Activated CD8-positive, alpha-beta T cell treated with anti-CD3 and anti-CD28 coated beads, Interleukin-2, amount 10 ng/mL, durations not matched to agents 7 days and 5 days (primary cell): Measurements from ENCODE around the gene VMO1. TPM values are rescaled to one million over a fixed set of nuclear protein-coding genes. Genes with fewer than 3 reads are reported as not detected.

Source experiments
- ATAC-seq: fragments of 150-1000 bp; cut with Tn5 transposase; one replicate; pipeline ENCODE4 v1.10.0; 2021; ENCODE audit warnings: moderate library complexity
- CTCF ChIA-PET: fragments of 350-600 bp; sonication (Branson Sonifier 250); formaldehyde crosslinking; loops from one replicate; lab custom pipeline; 2021; ENCODE audit warnings: antibody characterized with exemption; lab: Charles Lee
- POLR2A ChIA-PET: fragments of 350-600 bp; sonication (Branson Sonifier 250); formaldehyde crosslinking; loops from one replicate; lab custom pipeline; 2021; ENCODE audit warnings: antibody characterized with exemption; lab: Charles Lee
- DNase-seq: peaks from one replicate; pipeline ENCODE4 v3.0.0-alpha.2; 2020
- H3K27ac Mint-ChIP-seq: one replicate; pipeline ENCODE4 v1.8.0; 2021; ENCODE audit warnings: mild to moderate bottlenecking, mixed read lengths
- H3K27me3 Mint-ChIP-seq: one replicate; pipeline ENCODE4 v1.8.0; 2021; ENCODE audit warnings: low read depth, mixed read lengths
- H3K36me3 Mint-ChIP-seq: one replicate; pipeline ENCODE4 v1.8.0; 2021; ENCODE audit warnings: low read depth, mixed read lengths
- H3K4me1 Mint-ChIP-seq: one replicate; pipeline ENCODE4 v1.8.0; 2021; ENCODE audit warnings: low read depth, mixed read lengths
- H3K4me3 Mint-ChIP-seq: one replicate; pipeline ENCODE4 v1.8.0; 2021; ENCODE audit warnings: mild to moderate bottlenecking, mixed read lengths
- H3K9me3 Mint-ChIP-seq: one replicate; pipeline ENCODE4 v1.8.0; 2022; ENCODE audit warnings: mixed read lengths; ENCODE audit not compliant: insufficient read depth
- total RNA-seq, 2 experiments: library from RNA; stranded (reverse); gene quantifications; one replicate each; pipeline ENCODE4 v1.2.3, GENCODE V29; 2021

Gene VMO1
- total RNA-seq, 2 experiments from 2014 or later, result not detected

DNA sequence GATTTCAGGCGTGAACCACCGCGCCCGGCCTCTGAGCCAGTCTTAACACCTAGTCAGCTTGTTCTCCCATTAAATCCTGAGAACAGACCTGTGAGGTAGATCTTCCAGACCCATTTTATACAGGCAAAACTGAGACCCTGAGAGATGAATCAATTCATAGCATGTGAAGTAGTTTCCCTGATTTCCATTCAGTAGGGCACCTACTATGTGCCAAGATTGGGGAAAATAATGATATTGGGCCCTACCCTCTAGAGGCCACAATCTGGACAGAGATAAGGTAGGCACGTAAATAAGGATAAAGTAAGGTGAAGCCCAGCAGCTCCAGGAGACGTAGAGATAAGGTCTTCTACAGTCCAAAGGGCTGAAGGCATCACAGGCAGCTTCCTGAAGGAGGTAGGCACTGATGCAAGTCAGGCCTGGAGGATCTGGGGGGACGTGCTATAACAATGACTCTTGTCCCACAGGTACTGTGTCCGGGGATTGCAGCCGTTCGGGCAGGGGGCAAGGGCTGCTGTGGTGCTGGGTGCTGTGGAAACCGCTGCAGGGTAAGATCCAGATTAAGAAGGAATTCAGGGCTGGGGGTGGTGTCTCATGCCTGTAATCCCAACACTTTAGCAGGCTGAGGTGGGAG lies 5.7 kb downstream of the VMO1 start:
- peaks cover 5% of the 10 kb centered on the region for H3K4me1 Mint-ChIP-seq
- no peak overlapping the region for H3K4me3 Mint-ChIP-seq
- DNase-seq (no peak), ATAC-seq (no peak)
- H3K27me3 Mint-ChIP-seq, result peaks cover 41% of the 10 kb centered on the region
- no peaks in the 10 kb centered on the region for H3K36me3 Mint-ChIP-seq
- ChIA-PET CTCF (interaction anchor here (1.7 to 2.1 kb wide), 2 partner anchors 9 to 49 kb away, joined by 5 to 17 read pairs; partner anchors contain the start of genes GLTPD2 and MED11), POLR2A (no interaction called here)
- H3K27ac Mint-ChIP-seq, result no peak overlapping the region
- H3K9me3 Mint-ChIP-seq, result no peaks in the 10 kb centered on the region

- H3K27me3 Mint-ChIP-seq, result peaks cover 31% of the 10 kb centered on the region
- no peaks in the 10 kb centered on the region for H3K4me1 Mint-ChIP-seq
- no peak overlapping the region for H3K27ac Mint-ChIP-seq
- POLR2A ChIA-PET, result interaction anchor here (1.6 kb wide), 1 partner anchor 12 kb away, joined by 6 read pairs; no protein-coding TSS in a partner anchor
- CTCF ChIA-PET, result interaction anchor here (1.7 to 2.1 kb wide), 2 partner anchors 12 to 46 kb away, joined by 5 to 17 read pairs; partner anchors contain the start of genes GLTPD2 and MED11
- ATAC-seq (no peak), DNase-seq (no peak)
- no peaks in the 10 kb centered on the region for H3K36me3 Mint-ChIP-seq
- no peak overlapping the region for H3K4me3 Mint-ChIP-seq
- H3K9me3 Mint-ChIP-seq, result no peaks in the 10 kb centered on the region
Measured at GRCh38 chr17:4777969-4778760, 8.0 kb downstream of the VMO1 start.

GRCh38 chr17:4772235-4772613 lies 13.9 kb downstream of the VMO1 start:
- Mint-ChIP-seq H3K27me3 (peaks cover 13% of the 10 kb centered on the region), H3K27ac (peak overlapping the region; percentile 43), H3K4me3 (no peak overlapping the region), H3K9me3 (no peaks in the 10 kb centered on the region), H3K4me1 (peaks cover 26% of the 10 kb centered on the region), H3K36me3 (no peaks in the 10 kb centered on the region)
- ATAC-seq, result no peak
- POLR2A ChIA-PET, result interaction anchor here (1.2 kb wide), 1 partner anchor 18 kb away, joined by 4 read pairs; no protein-coding TSS in a partner anchor
- CTCF ChIA-PET, result interaction anchor here (4.3 kb wide), 1 partner anchor 18 kb away, joined by 25 read pairs; the partner anchor contains the start of gene GLTPD2
- no peak for DNase-seq

- peaks cover 26% of the 10 kb centered on the region for H3K4me1 Mint-ChIP-seq
- H3K27me3 Mint-ChIP-seq, result peaks cover 12% of the 10 kb centered on the region
- no peaks in the 10 kb centered on the region for H3K9me3 Mint-ChIP-seq
- POLR2A ChIA-PET, result interaction anchor here (0.6 to 1.2 kb wide), 2 partner anchors 12 to 18 kb away, joined by 4 to 5 read pairs; no protein-coding TSS in a partner anchor
- peak within 1 kb of the TSS; percentile 9 for H3K4me3 Mint-ChIP-seq
- CTCF ChIA-PET, result interaction anchor here (0.7 to 4.3 kb wide), 2 partner anchors 18 to 50 kb away, joined by 3 to 25 read pairs; partner anchors contain the start of gene GLTPD2
- ATAC-seq (peak; percentile 92), DNase-seq (peak; percentile 75)
- peak within 1 kb of the TSS; percentile 69 for H3K27ac Mint-ChIP-seq
- H3K36me3 Mint-ChIP-seq, result no peaks in the 10 kb centered on the region
Measured at GRCh38 chr17:4771519-4772234, 14.5 kb downstream of the VMO1 start, which contains the start of gene TM4SF5. TSS of gene TM4SF5 (plus strand) at chr17:4771886. CDS start at chr17:4771923, 37 bp downstream.

DNA sequence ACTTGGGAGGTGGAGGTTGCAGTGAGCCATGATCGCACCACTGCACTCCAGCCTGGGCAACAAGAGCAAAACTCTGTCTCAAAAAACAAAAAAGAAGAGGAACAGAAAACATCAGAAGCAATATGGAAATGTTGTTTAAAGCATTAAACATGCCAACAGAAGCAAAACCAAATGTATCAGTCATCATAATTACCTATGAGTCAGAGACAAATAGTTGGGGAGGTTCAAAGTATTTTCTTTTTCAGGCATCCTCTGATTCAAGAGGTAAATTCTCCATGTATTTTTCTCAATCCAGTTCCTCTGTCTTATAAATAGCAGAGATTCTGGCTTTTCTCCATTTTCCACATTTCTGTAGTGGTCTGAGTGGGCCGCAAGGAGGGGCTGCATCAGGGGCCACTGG lies 16.5 kb downstream of the VMO1 start:
- ATAC-seq, result no peak
- no peaks in the 10 kb centered on the region for H3K9me3 Mint-ChIP-seq
- H3K27ac Mint-ChIP-seq, result peak overlapping the region; percentile 30
- ChIA-PET CTCF (no interaction called here), POLR2A (no interaction called here)
- H3K4me1 Mint-ChIP-seq, result peaks cover 26% of the 10 kb centered on the region
- H3K4me3 Mint-ChIP-seq, result no peak overlapping the region
- peaks cover 14% of the 10 kb centered on the region for H3K27me3 Mint-ChIP-seq
- DNase-seq, result no peak
- H3K36me3 Mint-ChIP-seq, result no peaks in the 10 kb centered on the region

GRCh38 chr17:4768298-4768697 lies 17.9 kb downstream of the VMO1 start:
- CTCF ChIA-PET, result interaction anchor here (0.7 kb wide), 1 partner anchor 11 kb away, joined by 3 read pairs; no protein-coding TSS in a partner anchor
- Mint-ChIP-seq H3K27me3 (peaks cover 13% of the 10 kb centered on the region), H3K4me3 (no peak overlapping the region), H3K36me3 (no peaks in the 10 kb centered on the region), H3K4me1 (peaks cover 26% of the 10 kb centered on the region), H3K27ac (no peak overlapping the region), H3K9me3 (no peaks in the 10 kb centered on the region)
- POLR2A ChIA-PET, result no interaction called here
- ATAC-seq (no peak), DNase-seq (no peak)

- Mint-ChIP-seq H3K9me3 (no peaks in the 10 kb centered on the region), H3K4me3 (no peak overlapping the region), H3K4me1 (peaks cover 18% of the 10 kb centered on the region), H3K36me3 (no peaks in the 10 kb centered on the region), H3K27ac (no peak overlapping the region), H3K27me3 (peaks cover 12% of the 10 kb centered on the region)
- DNase-seq (no peak), ATAC-seq (no peak)
- ChIA-PET CTCF (interaction anchor here (1.8 kb wide), 1 partner anchor 23 kb away, joined by 4 read pairs; no protein-coding TSS in a partner anchor), POLR2A (interaction anchor here (0.7 kb wide), 1 partner anchor 133 kb away, joined by 3 read pairs; the partner anchor contains the start of gene C17orf107)
Measured at GRCh38 chr17:4766723-4767122, 19.4 kb downstream of the VMO1 start.

DNA sequence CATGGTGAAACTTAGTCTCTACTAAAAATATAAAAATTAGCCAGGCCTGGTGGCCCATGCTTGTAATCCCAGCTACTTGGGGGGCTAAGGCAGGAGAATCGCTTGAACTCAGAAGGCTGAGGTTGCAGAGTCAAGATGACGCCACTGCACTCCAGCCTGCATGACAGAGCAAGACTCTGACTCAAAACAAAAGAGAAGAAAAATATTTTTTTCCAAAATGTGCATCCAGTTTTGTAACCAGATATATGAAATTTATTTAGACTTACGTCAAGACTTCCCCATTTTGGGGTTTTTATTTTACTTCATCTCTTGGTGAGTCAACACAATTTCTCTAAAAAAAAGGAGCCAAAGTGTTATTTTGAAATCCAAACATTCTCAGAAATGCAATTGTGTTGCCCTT lies 20.0 kb downstream of the VMO1 start:
- ChIA-PET POLR2A (interaction anchor here (0.7 kb wide), 1 partner anchor 133 kb away, joined by 3 read pairs; the partner anchor contains the start of gene C17orf107), CTCF (interaction anchor here (1.8 kb wide), 1 partner anchor 24 kb away, joined by 4 read pairs; no protein-coding TSS in a partner anchor)
- no peaks in the 10 kb centered on the region for H3K36me3 Mint-ChIP-seq
- H3K9me3 Mint-ChIP-seq, result no peaks in the 10 kb centered on the region
- peaks cover 12% of the 10 kb centered on the region for H3K4me1 Mint-ChIP-seq
- no peak for DNase-seq
- H3K27me3 Mint-ChIP-seq, result peaks cover 12% of the 10 kb centered on the region
- H3K4me3 Mint-ChIP-seq, result no peak overlapping the region
- H3K27ac Mint-ChIP-seq, result no peak overlapping the region
- ATAC-seq, result no peak

GRCh38 chr17:4764595-4764994 lies 21.6 kb downstream of the VMO1 start:
- H3K36me3 Mint-ChIP-seq, result no peaks in the 10 kb centered on the region
- POLR2A ChIA-PET, result no interaction called here
- H3K4me1 Mint-ChIP-seq, result peaks cover 2% of the 10 kb centered on the region

GRCh38 chr17:4759776-4760236 lies 26.4 kb downstream of the VMO1 start:
- CTCF ChIA-PET, result no interaction called here
- H3K9me3 Mint-ChIP-seq, result no peaks in the 10 kb centered on the region
- no peaks in the 10 kb centered on the region for H3K36me3 Mint-ChIP-seq
- POLR2A ChIA-PET, result no interaction called here
- DNase-seq (no peak), ATAC-seq (no peak)
- peaks cover 35% of the 10 kb centered on the region for H3K27me3 Mint-ChIP-seq
- no peaks in the 10 kb centered on the region for H3K4me1 Mint-ChIP-seq
- no peak overlapping the region for H3K27ac Mint-ChIP-seq
- H3K4me3 Mint-ChIP-seq, result no peak overlapping the region

More at GRCh38 chr17:4764595-4764994, 21.6 kb downstream of the VMO1 start:
- ATAC-seq (no peak), DNase-seq (no peak)
- no peak overlapping the region for H3K27ac Mint-ChIP-seq
- H3K27me3 Mint-ChIP-seq, result peaks cover 18% of the 10 kb centered on the region
- no peak overlapping the region for H3K4me3 Mint-ChIP-seq
- CTCF ChIA-PET, result interaction anchor here (1.5 kb wide), 1 partner anchor 25 kb away, joined by 3 read pairs; no protein-coding TSS in a partner anchor
- no peaks in the 10 kb centered on the region for H3K9me3 Mint-ChIP-seq

DNA sequence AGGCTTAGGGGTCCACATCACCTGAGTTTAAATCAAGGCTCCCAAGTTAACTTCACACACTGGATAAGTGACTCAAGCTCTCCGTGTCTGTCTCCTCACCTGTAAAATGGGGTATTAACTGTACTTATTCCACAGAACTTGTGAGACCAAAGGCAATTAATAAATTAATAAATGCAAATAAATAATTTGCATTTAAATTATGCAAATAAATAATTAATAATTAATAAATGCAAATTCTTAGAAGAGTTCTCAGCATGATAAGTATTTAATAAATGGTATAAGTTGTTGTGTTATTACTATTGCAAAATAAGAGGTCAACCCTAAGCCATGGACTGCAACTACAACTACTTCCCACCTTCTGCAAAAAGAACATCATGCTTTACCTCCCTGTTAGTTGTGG lies 32.8 kb downstream of the VMO1 start:
- Mint-ChIP-seq H3K4me3 (no peak overlapping the region), H3K36me3 (no peaks in the 10 kb centered on the region), H3K27ac (no peak overlapping the region), H3K27me3 (peaks cover 46% of the 10 kb centered on the region), H3K9me3 (no peaks in the 10 kb centered on the region), H3K4me1 (peaks cover 6% of the 10 kb centered on the region)
- ATAC-seq, result no peak
- CTCF ChIA-PET, result interaction anchor here (1.3 kb wide), 1 partner anchor 36 kb away, joined by 3 read pairs; no protein-coding TSS in a partner anchor
- POLR2A ChIA-PET, result no interaction called here
- DNase-seq, result no peak
